LNCAP (cell line): Measurements from ENCODE around the gene OR11H6.

Experiments
- CTCF ChIP-seq: fragments of 450-650 bp; IDR thresholded peaks from 2 replicates; pipeline ENCODE4 v1.5.1; 2017; ENCODE audit warnings: mild to moderate bottlenecking

OR11H6 gene

GRCh38 chr14:20223410-20223809 is at the start of gene OR11H6:
Gene OR11H6 (plus strand): TSS chr14:20223710. CDS start chr14:20223710, 0 bp downstream.
- TF ChIP-seq CTCF = no peak

- TF ChIP-seq CTCF = no peak
These were observed 47.2 kb upstream of the OR11H6 start for GRCh38 chr14:20176330-20176729.

- TF ChIP-seq CTCF = no peak
These were observed 46.0 kb upstream of the OR11H6 start for GRCh38 chr14:20177433-20177974.

- no peak for TF ChIP-seq CTCF
These were observed 44.3 kb upstream of the OR11H6 start for GRCh38 chr14:20179218-20179617.

GRCh38 chr14:20179880-20180279 is 43.6 kb upstream of the OR11H6 start:
- TF ChIP-seq CTCF = no peak

GRCh38 chr14:20180486-20180885 is 43.0 kb upstream of the OR11H6 start:
- TF ChIP-seq CTCF = no peak

- TF ChIP-seq CTCF = no peak
These were observed 39.3 kb upstream of the OR11H6 start for GRCh38 chr14:20184181-20184580.

GRCh38 chr14:20190596-20190995 is 32.9 kb upstream of the OR11H6 start, which contains the start of gene OR11G2:
Gene OR11G2 (plus strand): TSS chr14:20190896. CDS start chr14:20197438, 6,542 bp downstream.
- TF ChIP-seq CTCF = no peak
